Kidney epithelial cell (primary cell): ENCODE results near the gene RNF40. TPM values are rescaled to one million over a fixed set of nuclear protein-coding genes. Genes with fewer than 3 reads are reported as not detected.
A peak's percentile ranks its signal among the peaks of the same experiment; 100 is the strongest.

Experiments used
- DNase-seq: peaks from one replicate; pipeline ENCODE4 v3.0.0-alpha.2; 2010; ENCODE audit warnings: low read depth
- H3K27me3 ChIP-seq: 2 replicates; pipeline ENCODE4 v1.6.0; 2011; ENCODE audit warnings: low read length; ENCODE audit not compliant: control insufficient read depth, insufficient read depth
- H3K36me3 ChIP-seq: 2 replicates; pipeline ENCODE4 v1.5.1; 2011; ENCODE audit warnings: low read length; ENCODE audit not compliant: control insufficient read depth, insufficient read depth
- H3K4me3 ChIP-seq: 2 replicates; pipeline ENCODE4 v1.5.1; 2011; ENCODE audit warnings: low read depth, mild to moderate bottlenecking, control low read depth, low read length
- CTCF ChIP-seq: IDR thresholded peaks from 2 replicates; pipeline ENCODE4 v1.5.1; 2011; ENCODE audit warnings: mild to moderate bottlenecking, moderate library complexity, low read length, control low read depth, inconsistent platforms; ENCODE audit not compliant: insufficient read depth, poor library complexity, severe bottlenecking
- total RNA-seq: library from RNA; depleted of rRNA; stranded (reverse); fragments of >200 nt; gene quantifications from 2 replicates; pipeline ENCODE4 v1.2.3, GENCODE V29; 2015

The RNF40 gene
- total RNA-seq, 1 donor from 2014 or later = 130 TPM

- H3K4me3 ChIP-seq = no peak overlapping the region
- no peaks in the 10 kb centered on the region for H3K27me3 ChIP-seq
- no peak for TF ChIP-seq CTCF
- H3K36me3 ChIP-seq = no peaks in the 10 kb centered on the region
- DNase-seq = no peak
Measured at GRCh38 chr16:30783280-30784109, 21.4 kb downstream of the RNF40 start.

- TF ChIP-seq CTCF = no peak
- no peak overlapping the region for H3K4me3 ChIP-seq
- H3K27me3 ChIP-seq = no peaks in the 10 kb centered on the region
- H3K36me3 ChIP-seq = no peaks in the 10 kb centered on the region
- DNase-seq = no peak
Measured at GRCh38 chr16:30784215-30784614, 22.1 kb downstream of the RNF40 start.

GRCh38 chr16:30785126-30786106 is 23.3 kb downstream of the RNF40 start:
- peak overlapping the region; percentile 99 for H3K4me3 ChIP-seq
- no peak for TF ChIP-seq CTCF
- no peaks in the 10 kb centered on the region for H3K27me3 ChIP-seq
- H3K36me3 ChIP-seq = no peaks in the 10 kb centered on the region
- no peak for DNase-seq

GRCh38 chr16:30786115-30786935 is 24.2 kb downstream of the RNF40 start:
- DNase-seq = no peak
- Histone ChIP-seq H3K36me3 (no peaks in the 10 kb centered on the region), H3K27me3 (no peaks in the 10 kb centered on the region), H3K4me3 (peak overlapping the region; percentile 99)
- no peak for TF ChIP-seq CTCF

- TF ChIP-seq CTCF = no peak
- Histone ChIP-seq H3K36me3 (no peaks in the 10 kb centered on the region), H3K27me3 (no peaks in the 10 kb centered on the region), H3K4me3 (peak within 1 kb of the TSS; percentile 99)
- DNase-seq = no peak
Measured at GRCh38 chr16:30786936-30787612, 25.0 kb downstream of the RNF40 start, which contains the start of gene ZNF629. Gene ZNF629 (minus strand): TSS chr16:30787205. CDS start chr16:30784482, 2,723 bp downstream.
